Fibroblast of upper back skin (primary cell): ENCODE measurements around the gene GCAT.

Experiments
- DNase-seq: peaks from one replicate; pipeline ENCODE4 v3.0.0-alpha.2; 2013

GCAT gene

GRCh38 chr22:37807410-37808293 is at the start of gene GCAT:
Gene GCAT (plus strand): TSS chr22:37807934. CDS start chr22:37807968, 34 bp downstream.
- peak; percentile 96 for DNase-seq

GRCh38 chr22:37758694-37759093 is 49.0 kb upstream of the GCAT start:
- no peak for DNase-seq

- DNase-seq, result no peak
Measured at GRCh38 chr22:37759281-37759680, 48.5 kb upstream of the GCAT start.

GRCh38 chr22:37760152-37760551 is 47.6 kb upstream of the GCAT start:
- DNase-seq, result no peak

GRCh38 chr22:37762389-37762836 is 45.3 kb upstream of the GCAT start:
- DNase-seq, result no peak

- DNase-seq, result no peak
Measured at GRCh38 chr22:37763012-37763411, 44.7 kb upstream of the GCAT start.

- DNase-seq, result no peak
Measured at GRCh38 chr22:37763652-37764051, 44.1 kb upstream of the GCAT start.

- no peak for DNase-seq
Measured at GRCh38 chr22:37764622-37765021, 43.1 kb upstream of the GCAT start.

- no peak for DNase-seq
Measured at GRCh38 chr22:37765498-37765897, 42.2 kb upstream of the GCAT start.

- DNase-seq, result no peak
Measured at GRCh38 chr22:37765953-37766576, 41.7 kb upstream of the GCAT start.

GRCh38 chr22:37768273-37768672 is 39.5 kb upstream of the GCAT start:
- no peak for DNase-seq

GRCh38 chr22:37769056-37769455 is 38.7 kb upstream of the GCAT start:
- no peak for DNase-seq

GRCh38 chr22:37771081-37771480 is 36.7 kb upstream of the GCAT start:
- no peak for DNase-seq

- no peak for DNase-seq
Measured at GRCh38 chr22:37771702-37772427, 35.9 kb upstream of the GCAT start.

- DNase-seq, result no peak
Measured at GRCh38 chr22:37774728-37775127, 33.0 kb upstream of the GCAT start.

GRCh38 chr22:37775785-37776638 is 31.7 kb upstream of the GCAT start:
- DNase-seq, result peak; percentile 38

GRCh38 chr22:37776639-37777005 is 31.1 kb upstream of the GCAT start:
- DNase-seq, result no peak

GRCh38 chr22:37777122-37777687 is 30.5 kb upstream of the GCAT start:
- peak; percentile 64 for DNase-seq

GRCh38 chr22:37778370-37779009 is 29.2 kb upstream of the GCAT start:
- DNase-seq, result no peak

- DNase-seq, result no peak
Measured at GRCh38 chr22:37781434-37782059, 26.2 kb upstream of the GCAT start.
